Retinal pigment epithelial cell (primary cell): Measurements from ENCODE around the gene STXBP6.

Experiments
- DNase-seq: peaks from one replicate; pipeline ENCODE4 v3.0.0-alpha.2; 2010; ENCODE audit warnings: low read depth
- H3K4me3 ChIP-seq: 2 replicates; pipeline ENCODE4 v1.5.1; 2011; ENCODE audit warnings: mild to moderate bottlenecking, low read length, control low read depth, moderate library complexity
- CTCF ChIP-seq: conservative IDR thresholded peaks from 2 replicates; pipeline ENCODE4 v1.5.1; 2011; ENCODE audit warnings: low read depth, low read length, control low read depth, inconsistent platforms

Gene STXBP6

GRCh38 chr14:24863968-24864684, 185.8 kb downstream of the STXBP6 start:
- no peak for TF ChIP-seq CTCF
- H3K4me3 ChIP-seq, result no peak overlapping the region
- DNase-seq, result no peak

- no peak for TF ChIP-seq CTCF
- no peak overlapping the region for H3K4me3 ChIP-seq
- peak; percentile 59 for DNase-seq
These were observed 188.8 kb downstream of the STXBP6 start for GRCh38 chr14:24861083-24861630.

GRCh38 chr14:24859559-24859958, 190.4 kb downstream of the STXBP6 start:
- no peak for TF ChIP-seq CTCF
- no peak for DNase-seq
- no peak overlapping the region for H3K4me3 ChIP-seq

- no peak overlapping the region for H3K4me3 ChIP-seq
- no peak for DNase-seq
- TF ChIP-seq CTCF, result no peak
These were observed 191.3 kb downstream of the STXBP6 start for GRCh38 chr14:24858684-24859083.

- H3K4me3 ChIP-seq, result no peak overlapping the region
- no peak for DNase-seq
- TF ChIP-seq CTCF, result no peak
These were observed 191.9 kb downstream of the STXBP6 start for GRCh38 chr14:24858052-24858451.

GRCh38 chr14:24857277-24857676, 192.7 kb downstream of the STXBP6 start:
- no peak overlapping the region for H3K4me3 ChIP-seq
- no peak for TF ChIP-seq CTCF
- DNase-seq, result no peak

GRCh38 chr14:24853446-24853845, 196.5 kb downstream of the STXBP6 start:
- no peak overlapping the region for H3K4me3 ChIP-seq
- no peak for TF ChIP-seq CTCF
- no peak for DNase-seq
